Measurements from ENCODE around the gene BID. TPM values are rescaled to one million over a fixed set of nuclear protein-coding genes. Genes with fewer than 3 reads are reported as not detected.

Gene BID
- total and polyA plus RNA-seq, 5 donors from 2014 or later = 17.6 to 84.0 (median 64.3) TPM

DNA sequence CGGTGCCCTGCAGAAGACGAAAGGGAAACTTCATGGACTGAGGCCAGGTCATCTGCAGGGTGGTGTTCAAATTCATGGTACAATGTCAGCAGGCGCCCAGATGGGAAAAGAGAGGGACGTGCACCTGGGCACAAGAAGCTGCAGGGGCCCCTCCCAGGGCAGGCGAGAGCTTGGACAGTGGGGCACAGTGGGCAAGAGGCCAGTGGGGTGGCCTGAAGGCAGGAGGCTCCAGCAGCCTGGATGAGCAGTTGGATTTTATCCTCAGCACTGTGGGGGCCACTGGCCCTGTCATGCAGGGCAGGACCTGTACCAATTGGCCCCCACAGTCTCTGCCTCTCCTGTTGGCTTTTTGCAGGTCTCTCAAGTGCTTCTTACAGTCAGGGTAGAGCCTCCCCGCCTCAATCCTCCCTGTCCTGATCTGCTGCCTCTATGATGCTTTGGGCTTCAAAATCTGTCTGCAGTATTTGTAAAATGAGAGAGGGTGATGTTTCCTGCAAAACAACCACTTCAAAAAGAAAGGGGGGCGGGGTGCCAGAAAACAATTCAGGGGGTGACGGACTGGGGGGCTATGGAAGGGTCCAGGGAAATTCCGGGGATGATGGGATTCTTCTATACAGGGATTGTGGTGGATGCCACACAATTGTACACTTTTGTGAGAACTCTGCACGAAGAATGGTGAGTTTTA lies 1.7 kb upstream of the BID start:
- Histone ChIP-seq H3K4me1 (ENCODE audit: control insufficient read depth, insufficient read depth, low read length, poor library complexity, severe bottlenecking) (peaks cover 92% of the 10 kb centered on the region), H3K27me3 (ENCODE audit: control insufficient read depth, insufficient read depth, low read length) (no peaks in the 10 kb centered on the region), H3K36me3 (ENCODE audit: control insufficient read depth, insufficient read depth, low read length) (no peaks in the 10 kb centered on the region), H3K9me3 (ENCODE audit: control insufficient read depth in 2 of 2, low read length in 2 of 2) (no peaks in the 10 kb centered on the region), H3K4me3 (ENCODE audit: low read depth, low read length) (peak overlapping the region; percentile 32), H3K27ac (ENCODE audit: insufficient read depth, low read length, poor library complexity, severe bottlenecking) (peak overlapping the region; percentile 92)
- Mint-ChIP-seq H3K27ac (peak overlapping the region; percentile 93 to 99 (median 99)), H3K9me3 (peaks cover 0 to 3% (median 0%) of the 10 kb centered on the region in 7 donors), H3K4me1 (peaks cover 14 to 89% (median 42%) of the 10 kb centered on the region in 4 donors), H3K4me3 (peak overlapping the region; percentile 96 to 99 (median 97)), H3K36me3 (peaks cover 6% of the 10 kb centered on the region), H3K27me3 (peaks cover 4% of the 10 kb centered on the region)
- DNase-seq (peak in 2 of 3 donors; percentile 10 to 37), ATAC-seq (ENCODE audit: low read depth in 2 of 2) (no peak)

DNA sequence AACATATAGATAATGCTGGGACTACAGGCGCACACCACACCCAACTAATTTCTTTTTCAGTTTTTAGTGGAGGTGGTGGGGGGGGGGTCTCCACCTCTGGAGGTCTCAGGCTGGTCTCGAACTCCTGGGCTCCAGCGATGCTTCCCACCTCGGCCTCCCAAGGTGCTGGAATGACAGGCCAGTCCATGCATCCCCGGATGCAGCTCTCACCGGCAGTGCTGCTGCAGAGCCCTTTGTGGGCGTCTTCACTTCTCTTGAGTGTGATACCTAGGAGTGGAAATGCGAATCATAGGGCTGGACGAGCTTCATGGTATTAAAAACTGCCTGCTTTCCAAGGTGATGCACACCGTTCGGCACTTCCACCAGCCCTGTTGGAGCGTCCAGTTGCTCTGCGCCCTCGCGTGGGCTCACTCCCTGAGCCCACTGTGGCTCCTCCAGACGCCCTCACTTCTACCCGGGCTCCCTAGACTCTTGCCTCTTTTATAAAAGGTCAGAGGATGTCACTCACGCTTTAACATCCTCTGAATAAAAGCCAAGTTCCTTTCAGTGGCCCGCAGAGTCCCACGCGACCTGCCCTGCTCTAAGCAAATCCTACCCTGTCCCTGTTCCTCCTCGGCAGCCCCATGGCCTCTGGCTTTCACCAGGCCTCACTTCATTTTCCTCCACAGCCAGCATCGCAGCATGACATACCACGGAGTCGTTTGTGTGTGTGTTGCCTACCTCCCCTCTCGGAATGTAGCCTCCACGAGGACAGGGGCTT lies 837 bp upstream of the BID start:
- Mint-ChIP-seq H3K4me1 (peaks cover 14 to 86% (median 43%) of the 10 kb centered on the region in 4 donors), H3K36me3 (peaks cover 9% of the 10 kb centered on the region), H3K4me3 (peak overlapping the region; percentile 96 to 99 (median 97)), H3K9me3 (peaks cover 0 to 3% (median 0%) of the 10 kb centered on the region in 7 donors), H3K27me3 (peaks cover 4% of the 10 kb centered on the region), H3K27ac (peak overlapping the region; percentile 93 to 99 (median 99))
- H3K4me3 ChIP-seq (ENCODE audit: low read depth, low read length) = peak overlapping the region; percentile 62
- no peaks in the 10 kb centered on the region for H3K9me3 ChIP-seq (ENCODE audit: control insufficient read depth in 2 of 2, low read length in 2 of 2)
- H3K36me3 ChIP-seq (ENCODE audit: control insufficient read depth, insufficient read depth, low read length) = no peaks in the 10 kb centered on the region
- no peaks in the 10 kb centered on the region for H3K27me3 ChIP-seq (ENCODE audit: control insufficient read depth, insufficient read depth, low read length)
- H3K4me1 ChIP-seq (ENCODE audit: control insufficient read depth, insufficient read depth, low read length, poor library complexity, severe bottlenecking) = peaks cover 86% of the 10 kb centered on the region
- ATAC-seq (ENCODE audit: low read depth in 2 of 2) (no peak), DNase-seq (peak in 1 of 3 donors; percentile 47)
- H3K27ac ChIP-seq (ENCODE audit: insufficient read depth, low read length, poor library complexity, severe bottlenecking) = peak overlapping the region; percentile 92

- Mint-ChIP-seq H3K27ac (peak overlapping the region; percentile 32 to 82 (median 76)), H3K9me3 (peaks cover 0 to 3% (median 0%) of the 10 kb centered on the region in 7 donors)
These were observed 563 bp downstream of the BID start for GRCh38 chr22:17773606-17774205.

GRCh38 chr22:17772958-17773605 lies 1.2 kb downstream of the BID start:
- Histone ChIP-seq H3K4me3 (ENCODE audit: low read depth, low read length) (peak overlapping the region; percentile 37), H3K4me1 (ENCODE audit: control insufficient read depth, insufficient read depth, low read length, poor library complexity, severe bottlenecking) (peaks cover 68% of the 10 kb centered on the region), H3K9me3 (ENCODE audit: control insufficient read depth in 2 of 2, low read length in 2 of 2) (no peaks in the 10 kb centered on the region), H3K27me3 (ENCODE audit: control insufficient read depth, insufficient read depth, low read length) (no peaks in the 10 kb centered on the region), H3K36me3 (ENCODE audit: control insufficient read depth, insufficient read depth, low read length) (no peaks in the 10 kb centered on the region), H3K27ac (ENCODE audit: insufficient read depth, low read length, poor library complexity, severe bottlenecking) (peak overlapping the region; percentile 61)
- ATAC-seq (ENCODE audit: low read depth in 2 of 2) (no peak), DNase-seq (no peak)
- peaks cover 4% of the 10 kb centered on the region for H3K27me3 Mint-ChIP-seq
- H3K36me3 Mint-ChIP-seq = peaks cover 8% of the 10 kb centered on the region
- peaks cover 16 to 84% (median 40%) of the 10 kb centered on the region in 4 donors for H3K4me1 Mint-ChIP-seq
- peaks cover 0 to 3% (median 0%) of the 10 kb centered on the region in 7 donors for H3K9me3 Mint-ChIP-seq
- peak overlapping the region; percentile 55 to 82 (median 76) for H3K27ac Mint-ChIP-seq
- peak overlapping the region; percentile 89 to 93 (median 92) for H3K4me3 Mint-ChIP-seq

More at GRCh38 chr22:17773606-17774205, 563 bp downstream of the BID start:
- ATAC-seq (ENCODE audit: low read depth in 2 of 2) (peak; percentile 27 to 32), DNase-seq (peak; percentile 35 to 63 (median 40))
- Histone ChIP-seq H3K4me3 (ENCODE audit: low read depth, low read length) (peak overlapping the region; percentile 53), H3K27ac (ENCODE audit: insufficient read depth, low read length, poor library complexity, severe bottlenecking) (peak overlapping the region; percentile 61), H3K36me3 (ENCODE audit: control insufficient read depth, insufficient read depth, low read length) (no peaks in the 10 kb centered on the region), H3K4me1 (ENCODE audit: control insufficient read depth, insufficient read depth, low read length, poor library complexity, severe bottlenecking) (peaks cover 72% of the 10 kb centered on the region), H3K27me3 (ENCODE audit: control insufficient read depth, insufficient read depth, low read length) (no peaks in the 10 kb centered on the region), H3K9me3 (ENCODE audit: control insufficient read depth in 2 of 2, low read length in 2 of 2) (no peaks in the 10 kb centered on the region)
- Mint-ChIP-seq H3K4me1 (peaks cover 14 to 84% (median 38%) of the 10 kb centered on the region in 4 donors), H3K27me3 (peaks cover 4% of the 10 kb centered on the region), H3K36me3 (peaks cover 8% of the 10 kb centered on the region), H3K4me3 (peak overlapping the region; percentile 89 to 93 (median 92))

GRCh38 chr22:17772249-17772957 lies 1.9 kb downstream of the BID start:
- Histone ChIP-seq H3K27ac (ENCODE audit: insufficient read depth, low read length, poor library complexity, severe bottlenecking) (no peak overlapping the region), H3K4me3 (ENCODE audit: low read depth, low read length) (no peak overlapping the region), H3K9me3 (ENCODE audit: control insufficient read depth in 2 of 2, low read length in 2 of 2) (no peaks in the 10 kb centered on the region), H3K4me1 (ENCODE audit: control insufficient read depth, insufficient read depth, low read length, poor library complexity, severe bottlenecking) (peaks cover 69% of the 10 kb centered on the region), H3K27me3 (ENCODE audit: control insufficient read depth, insufficient read depth, low read length) (no peaks in the 10 kb centered on the region), H3K36me3 (ENCODE audit: control insufficient read depth, insufficient read depth, low read length) (no peaks in the 10 kb centered on the region)
- Mint-ChIP-seq H3K4me3 (peak overlapping the region; percentile 89 to 93 (median 92)), H3K27me3 (peaks cover 4% of the 10 kb centered on the region), H3K4me1 (peaks cover 22 to 84% (median 43%) of the 10 kb centered on the region in 4 donors), H3K36me3 (peaks cover 5% of the 10 kb centered on the region), H3K9me3 (peaks cover 0 to 3% (median 0%) of the 10 kb centered on the region in 7 donors), H3K27ac (peak overlapping the region in 1 of 3 donors; percentile 55)
- DNase-seq (no peak), ATAC-seq (ENCODE audit: low read depth in 2 of 2) (no peak)

DNA sequence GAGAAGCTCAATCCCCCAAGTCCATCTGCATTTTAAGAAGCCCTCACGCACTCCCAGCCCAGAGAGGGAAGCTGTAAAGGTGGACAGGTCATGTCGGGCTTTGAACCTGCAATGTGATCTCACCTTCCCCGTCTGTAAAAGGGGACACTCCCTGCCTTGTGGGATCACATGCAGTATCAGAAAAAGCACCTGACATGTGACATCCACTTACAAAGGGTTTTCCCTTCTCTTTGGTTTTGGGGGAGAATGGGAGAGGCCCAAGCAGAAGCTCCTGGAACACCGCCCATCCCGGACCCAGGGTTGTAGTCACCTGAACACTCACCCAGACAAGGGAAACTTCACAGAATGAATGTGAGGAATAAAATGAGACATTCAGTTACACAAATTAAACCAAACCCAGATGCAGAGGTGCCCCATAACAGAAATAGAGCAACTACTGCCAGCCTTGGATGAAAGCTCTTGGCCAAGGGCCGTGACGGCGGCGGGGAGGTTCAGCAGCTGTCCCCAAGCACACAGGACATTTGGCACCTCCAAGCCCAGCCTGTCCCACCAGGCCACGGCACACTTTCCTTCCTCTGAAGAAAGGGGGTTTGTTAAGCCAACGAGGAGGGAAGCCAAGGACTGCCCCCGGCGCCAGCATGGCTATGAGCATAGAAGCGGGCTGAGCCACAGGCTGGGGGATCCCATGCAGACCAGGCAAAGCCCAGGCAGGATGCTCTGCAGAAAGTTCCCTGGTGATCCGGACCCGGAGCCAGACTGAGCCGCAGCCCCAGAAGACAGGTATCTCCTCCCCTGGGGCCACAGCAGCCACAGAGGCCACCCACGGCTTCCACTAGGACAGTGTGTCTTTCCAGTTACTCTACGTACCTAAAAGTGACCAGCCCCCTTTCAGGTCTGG lies 3.8 kb downstream of the BID start:
- Mint-ChIP-seq H3K36me3 (peaks cover 5% of the 10 kb centered on the region), H3K27me3 (peaks cover under 1% of the 10 kb centered on the region), H3K4me1 (peaks cover 15 to 69% (median 34%) of the 10 kb centered on the region in 4 donors), H3K4me3 (peak overlapping the region; percentile 15 to 73 (median 55)), H3K9me3 (no peaks in the 10 kb centered on the region), H3K27ac (peak overlapping the region; percentile 38 to 74 (median 72))
- no peaks in the 10 kb centered on the region for H3K27me3 ChIP-seq (ENCODE audit: control insufficient read depth, insufficient read depth, low read length)
- peaks cover 54% of the 10 kb centered on the region for H3K4me1 ChIP-seq (ENCODE audit: control insufficient read depth, insufficient read depth, low read length, poor library complexity, severe bottlenecking)
- no peak overlapping the region for H3K27ac ChIP-seq (ENCODE audit: insufficient read depth, low read length, poor library complexity, severe bottlenecking)
- ATAC-seq (ENCODE audit: low read depth in 2 of 2) = no peak
- DNase-seq = no peak
- no peaks in the 10 kb centered on the region for H3K9me3 ChIP-seq (ENCODE audit: control insufficient read depth in 2 of 2, low read length in 2 of 2)
- no peak overlapping the region for H3K4me3 ChIP-seq (ENCODE audit: low read depth, low read length)
- H3K36me3 ChIP-seq (ENCODE audit: control insufficient read depth, insufficient read depth, low read length) = no peaks in the 10 kb centered on the region

Data from CD4-positive, CD25-positive, alpha-beta regulatory T cell (primary cell).